Right atrium auricular region (tissue), 2 donors: ENCODE measurements around the gene CLDN15. TPM values are rescaled to one million over a fixed set of nuclear protein-coding genes. Genes with fewer than 3 reads are reported as not detected.

Source experiments
- DNase-seq: peaks from one replicate; pipeline ENCODE4 v3.0.0-alpha.2; 2019; ENCODE audit warnings: low spot score
- H3K27ac ChIP-seq, 2 donors: fragments of 200-600 bp; sonication (generic); 1 replicate in 1 of 2; 2 replicates in 1 of 2; pipeline ENCODE4 v1.5.1; 2016 to 2019
- H3K27me3 ChIP-seq, 2 donors: fragments of 200-600 bp; sonication (generic); one replicate each; pipeline versions ENCODE4 v1.5.1 to v1.6.0; 2017 to 2019
- H3K36me3 ChIP-seq: fragments of 200-600 bp; sonication (generic); one replicate; pipeline ENCODE4 v1.5.1; 2016
- H3K4me1 ChIP-seq, 2 donors: fragments of 200-600 bp; sonication (generic); one replicate each; pipeline versions ENCODE4 v1.5.1 to v1.6.0; 2017 to 2019
- H3K4me3 ChIP-seq, 2 donors: fragments of 200-600 bp; sonication (generic); 1 replicate in 1 of 2; 2 replicates in 1 of 2; pipeline ENCODE4 v1.5.1; 2017 to 2019; ENCODE audit warnings: mild to moderate bottlenecking in 1 of 2, moderate library complexity in 1 of 2
- H3K9me3 ChIP-seq, 2 donors: fragments of 200-600 bp; sonication (generic); one replicate each; pipeline ENCODE4 v1.5.1; 2019
- CTCF ChIP-seq, 2 donors: fragments of 200-600 bp; sonication (generic); IDR thresholded peaks; one replicate each; pipeline ENCODE4 v1.5.1; 2019; ENCODE audit warnings: antibody characterized with exemption in 2 of 2
- total RNA-seq, 2 donors: library from RNA; depleted of rRNA; stranded (reverse); fragments of >200 nt; gene quantifications; one replicate each; pipeline ENCODE4 v1.1.0, GENCODE V29; 2016

Gene CLDN15
- total RNA-seq, 2 donors from 2014 or later: 16.5 to 50.2 TPM

GRCh38 chr7:101186844-101187428 is 50.7 kb downstream of the CLDN15 start:
- Histone ChIP-seq H3K9me3 (no peaks in the 10 kb centered on the region), H3K27ac (no peak overlapping the region), H3K4me3 (no peak overlapping the region), H3K27me3 (no peaks in the 10 kb centered on the region), H3K4me1 (no peaks in the 10 kb centered on the region), H3K36me3 (no peaks in the 10 kb centered on the region)
- no peak for DNase-seq
- TF ChIP-seq CTCF (IDR thresholded peaks at IDR 0.05): no peak

GRCh38 chr7:101186194-101186593 is 51.4 kb downstream of the CLDN15 start:
- DNase-seq: no peak
- Histone ChIP-seq H3K9me3 (no peaks in the 10 kb centered on the region), H3K36me3 (no peaks in the 10 kb centered on the region), H3K27me3 (peaks cover under 1% of the 10 kb centered on the region in 2 donors), H3K4me3 (no peak overlapping the region), H3K27ac (no peak overlapping the region), H3K4me1 (no peaks in the 10 kb centered on the region)
- TF ChIP-seq CTCF (IDR thresholded peaks at IDR 0.05): no peak

GRCh38 chr7:101185258-101185839 is 52.3 kb downstream of the CLDN15 start:
- no peak for TF ChIP-seq CTCF (IDR thresholded peaks at IDR 0.05)

More at GRCh38 chr7:101185258-101185839, 52.3 kb downstream of the CLDN15 start:
- Histone ChIP-seq H3K9me3 (no peaks in the 10 kb centered on the region), H3K36me3 (no peaks in the 10 kb centered on the region), H3K4me3 (no peak overlapping the region), H3K4me1 (peaks cover 0 to under 1% of the 10 kb centered on the region in 2 donors), H3K27me3 (peaks cover 8 to 9% of the 10 kb centered on the region in 2 donors), H3K27ac (no peak overlapping the region)
- DNase-seq: no peak

Other genes with a start within 250 kb of the CLDN15 start
- gene MUC17, start 217.7 kb downstream of the CLDN15 start, total RNA-seq: not detected
- gene TRIM56, start 152.3 kb downstream of the CLDN15 start, total RNA-seq: 10 to 100 TPM; 10.2 to 15.2 TPM
- 10 to 100 TPM; 28.0 to 40.8 TPM for gene SERPINE1, start 110.7 kb downstream of the CLDN15 start, total RNA-seq
- gene AP1S1, start 83.3 kb downstream of the CLDN15 start, total RNA-seq: 10 to 100 TPM; 16.1 to 18.8 TPM
- gene VGF, start 72.2 kb downstream of the CLDN15 start, total RNA-seq: not detected
- gene NAT16, start 57.5 kb downstream of the CLDN15 start, total RNA-seq: not detected
- not detected for gene MOGAT3, start 36.8 kb downstream of the CLDN15 start, total RNA-seq
- gene PLOD3, start 20.2 kb downstream of the CLDN15 start, total RNA-seq: 10 to 100 TPM; 35.5 to 35.9 TPM
- 10 to 100 TPM; 65.3 to 69.6 TPM for gene ZNHIT1, start 19.6 kb downstream of the CLDN15 start, total RNA-seq
- gene FIS1, start 7.3 kb upstream of the CLDN15 start, total RNA-seq: 100 to 1,000 TPM; 359 to 459 TPM
- gene IFT22, start 84.0 kb upstream of the CLDN15 start, total RNA-seq: 10 to 100 TPM; 22.0 to 26.9 TPM
- gene COL26A1, start 125.1 kb upstream of the CLDN15 start, total RNA-seq: not detected